HG02981 (cell line): Measurements from ENCODE around the gene SPOUT1.
A peak's percentile ranks its signal among the peaks of the same experiment; 100 is the strongest.
"Not testable (repeated sequence)": the region's sequence is repeated elsewhere in the genome, so short reads cannot be mapped to it uniquely, and the experiment has no call there.

Experiments
- ATAC-seq: cut with Tn5 transposase; IDR thresholded peaks from one replicate; pipeline ENCODE4 v1.9.1; 2021; ENCODE audit warnings: mild to moderate bottlenecking, moderate library complexity; ENCODE audit not compliant: unreplicated experiment

Gene SPOUT1

DNA sequence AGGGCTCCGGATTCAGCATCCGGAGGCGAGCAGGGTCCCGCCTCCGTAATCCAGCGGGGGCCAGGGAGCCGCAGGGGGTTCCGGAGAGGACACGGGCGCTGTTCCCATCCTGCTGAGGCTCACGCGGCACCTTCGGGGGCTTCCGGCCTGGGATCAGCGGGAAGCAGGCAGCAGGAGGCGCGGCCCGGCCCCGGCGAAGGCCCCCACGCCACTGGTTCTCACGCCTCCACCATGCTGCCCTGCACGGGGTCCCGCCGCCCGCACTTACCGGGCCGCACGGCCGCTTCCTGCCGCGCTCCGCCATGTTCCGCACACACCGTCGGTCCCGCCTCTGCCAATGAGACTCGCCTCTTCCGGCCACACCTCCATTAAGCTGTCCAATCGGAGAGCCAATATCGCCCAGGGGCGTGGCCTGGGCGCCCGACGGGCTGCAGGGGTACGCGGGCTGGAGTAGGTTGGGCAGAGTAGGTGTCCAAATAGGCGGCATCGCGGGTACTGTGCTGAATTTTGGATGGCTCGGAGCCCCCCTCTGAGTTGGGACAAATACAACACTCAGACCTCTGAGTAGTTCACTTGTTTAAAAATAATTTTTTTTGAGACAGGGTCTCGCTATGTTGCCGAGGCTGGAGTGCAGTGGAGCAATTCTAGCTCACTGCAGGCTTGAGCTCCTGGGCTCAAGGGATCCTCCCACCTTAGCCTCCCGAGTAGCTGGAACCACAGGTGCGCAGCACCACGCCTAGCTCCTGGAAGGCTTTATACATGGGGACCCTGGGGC lies at the start of gene SPOUT1:
Gene SPOUT1 (minus strand): TSS at position 318 of the 775 bp plus-strand sequence. CDS start 14 bp downstream, at position 304.
- ATAC-seq: peak; percentile 97

GRCh38 chr9:128877852-128878251 lies 48.3 kb upstream of the SPOUT1 start:
- no peak for ATAC-seq

- not testable (repeated sequence) for ATAC-seq
These were observed 41.3 kb upstream of the SPOUT1 start for GRCh38 chr9:128870941-128871265.

DNA sequence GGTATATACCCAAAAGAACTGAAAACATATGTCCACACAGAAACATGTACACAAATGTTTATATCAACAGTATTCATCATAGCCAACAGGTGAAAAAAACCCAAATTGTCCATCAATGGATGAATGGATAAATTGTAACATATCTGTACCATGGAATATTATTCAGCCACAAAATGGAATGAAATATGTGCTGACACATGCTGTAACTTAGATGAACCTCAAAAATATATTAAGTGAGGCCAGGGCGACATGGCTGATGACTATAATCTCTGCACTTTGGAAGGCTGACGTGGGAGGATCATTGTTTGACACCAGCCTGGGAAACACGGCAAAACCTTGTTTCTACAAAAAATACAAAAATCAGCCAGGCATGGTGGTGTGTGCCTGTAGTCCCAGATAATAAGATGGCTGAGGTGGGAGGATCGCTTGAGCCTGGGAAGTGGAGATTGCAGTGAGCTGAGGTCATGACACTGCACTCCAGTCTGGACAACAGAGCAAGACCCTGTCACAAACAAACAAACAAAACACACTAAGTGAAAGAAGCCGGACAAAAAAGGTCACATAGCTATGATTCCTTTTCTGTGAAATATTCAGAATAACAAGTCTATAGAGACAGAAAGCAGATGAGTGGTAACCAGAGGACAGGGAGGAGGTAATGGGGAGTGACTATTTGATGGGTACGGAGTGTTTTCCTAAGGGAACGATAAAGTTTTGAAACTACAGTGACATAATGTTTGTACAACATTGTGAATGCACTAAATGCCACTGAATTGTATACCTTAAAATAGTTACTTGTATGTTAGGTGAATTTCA lies 40.7 kb upstream of the SPOUT1 start:
- no peak for ATAC-seq

- ATAC-seq: no peak
These were observed 34.1 kb upstream of the SPOUT1 start for GRCh38 chr9:128863647-128864046.

- no peak for ATAC-seq
These were observed 32.8 kb upstream of the SPOUT1 start for GRCh38 chr9:128862401-128862851.

DNA sequence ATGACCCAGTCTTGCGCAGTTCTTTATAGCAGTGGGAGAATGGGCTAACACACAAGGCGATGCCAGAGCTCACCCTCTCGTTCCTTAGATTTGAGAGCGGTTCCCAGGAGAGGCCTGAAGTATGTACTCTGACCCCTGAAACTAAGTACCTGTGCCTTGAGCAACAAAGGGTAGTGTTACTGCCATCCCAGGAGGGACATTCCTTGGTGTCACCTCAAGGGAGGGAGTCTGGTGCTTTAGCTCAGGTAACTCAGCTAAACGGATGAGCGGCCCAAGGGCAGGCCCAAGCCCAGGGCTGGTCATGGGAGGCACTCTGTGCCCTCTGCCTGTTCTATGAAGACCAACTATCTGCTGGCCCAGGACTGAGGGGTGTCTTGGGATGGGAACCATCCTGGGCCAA lies 31.9 kb upstream of the SPOUT1 start:
- ATAC-seq: no peak

DNA sequence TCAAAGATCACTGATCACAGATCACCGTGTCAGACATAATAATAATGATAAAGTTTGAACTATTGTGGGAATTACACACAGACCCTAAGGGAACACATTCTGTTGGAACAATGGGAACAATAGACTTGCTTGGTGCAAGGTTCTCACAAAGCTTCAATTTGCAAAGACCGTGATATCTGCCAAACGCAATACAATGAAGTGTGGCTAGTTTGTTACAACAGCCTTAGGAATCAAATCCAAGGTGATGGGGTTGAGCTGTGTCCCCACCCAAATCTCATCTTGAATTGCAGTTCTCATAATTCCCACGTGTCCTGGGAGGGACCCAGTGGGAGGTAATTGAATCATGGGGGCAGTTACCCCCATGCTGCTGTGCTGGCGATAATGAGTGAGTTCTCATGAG lies 31.3 kb upstream of the SPOUT1 start:
- no peak for ATAC-seq

- not testable (repeated sequence) for ATAC-seq
These were observed 28.9 kb upstream of the SPOUT1 start for GRCh38 chr9:128858476-128858875.

DNA sequence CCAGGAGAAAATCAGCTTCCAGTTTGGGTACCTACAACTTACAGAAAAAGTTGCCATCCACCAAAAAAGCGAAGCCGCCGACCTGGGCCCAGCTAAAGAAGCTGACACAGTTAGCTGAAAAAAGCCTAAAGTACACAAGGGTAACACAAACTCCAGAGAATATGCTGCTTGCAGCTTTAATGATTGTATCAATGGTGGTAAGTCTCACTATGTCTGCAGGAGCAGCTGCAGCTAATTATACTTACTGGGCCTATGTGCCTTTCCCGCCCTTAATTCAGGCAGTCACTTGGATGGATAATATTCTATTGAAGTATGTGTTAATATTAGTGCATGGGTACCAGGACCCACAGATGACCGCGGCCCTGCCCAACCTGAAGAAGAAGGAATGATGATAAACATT lies 24.9 kb upstream of the SPOUT1 start:
- not testable (repeated sequence) for ATAC-seq

DNA sequence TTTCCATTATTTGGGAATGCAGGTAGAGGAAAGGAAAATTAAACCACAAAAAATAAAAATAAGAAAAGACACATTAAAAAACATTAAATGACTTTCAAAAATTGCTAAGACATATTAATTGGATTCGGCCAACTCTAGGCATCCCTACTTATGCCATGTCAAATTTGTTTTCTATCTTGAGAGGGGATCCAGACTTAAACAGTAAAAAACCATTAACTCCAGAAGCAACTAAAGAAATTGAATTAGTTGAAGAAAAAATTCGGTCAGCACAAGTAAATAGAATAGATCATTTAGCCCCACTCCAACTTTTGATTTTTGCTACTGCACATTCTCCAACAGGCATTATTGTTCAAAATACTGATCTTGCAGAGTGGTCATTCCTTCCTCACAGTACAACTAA lies 23.1 kb upstream of the SPOUT1 start:
- not testable (repeated sequence) for ATAC-seq

DNA sequence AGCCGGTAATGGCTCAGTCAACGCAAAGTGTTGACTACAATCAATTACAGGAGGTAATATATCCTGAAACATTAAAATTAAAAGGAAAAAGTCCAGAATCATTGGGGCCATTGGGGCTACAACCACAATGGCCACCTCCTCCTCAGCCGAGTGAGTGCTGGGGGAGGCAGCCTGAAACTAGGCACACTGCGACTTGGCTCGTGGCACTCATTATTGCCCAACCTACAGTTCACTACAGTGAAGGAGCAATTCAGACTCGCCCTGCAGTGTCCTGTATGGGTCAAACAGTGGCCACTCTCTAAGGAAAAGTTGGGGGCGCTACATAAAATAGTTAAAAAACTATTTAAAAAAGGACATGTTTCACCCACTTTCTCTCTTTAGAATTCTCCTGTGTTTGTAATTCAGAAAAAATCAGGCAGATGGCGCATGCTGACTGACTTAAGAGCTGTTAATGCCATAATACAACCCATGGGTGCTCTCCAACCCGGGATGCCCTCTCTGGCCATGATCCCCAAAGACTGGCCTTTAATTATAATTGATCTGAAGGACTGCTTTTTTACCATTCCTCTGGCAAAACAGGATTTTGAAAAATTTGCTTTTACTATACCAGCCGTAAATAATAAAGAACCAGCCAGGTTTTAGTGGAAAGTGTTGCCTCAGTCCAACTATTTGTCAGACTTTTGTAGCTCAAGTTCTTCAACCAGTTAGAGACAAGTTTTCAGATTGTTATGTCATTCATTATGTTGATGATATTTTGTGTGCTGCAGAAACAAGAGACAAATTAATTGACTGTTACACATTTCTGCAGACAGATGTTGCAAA lies 22.4 kb upstream of the SPOUT1 start:
- not testable (repeated sequence) for ATAC-seq

DNA sequence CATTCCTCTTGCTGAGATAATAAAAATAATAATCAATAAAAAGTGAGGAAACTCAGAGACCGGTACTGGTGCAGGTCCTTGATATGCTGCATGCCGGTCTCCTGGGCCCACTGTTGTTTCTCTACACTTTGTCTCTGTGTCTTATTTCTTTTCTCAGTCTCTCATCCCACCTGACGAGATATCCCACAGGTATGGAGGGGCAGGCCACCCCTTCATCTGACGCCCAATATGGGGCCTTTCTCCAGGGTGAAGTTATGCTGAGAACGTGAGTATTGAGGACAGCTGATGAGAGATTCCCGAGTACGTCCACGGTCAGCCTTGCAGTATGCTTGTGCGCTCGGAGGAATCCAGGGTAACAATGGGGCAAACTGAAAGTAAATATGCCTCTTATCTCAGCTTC lies 21.4 kb upstream of the SPOUT1 start:
- not testable (repeated sequence) for ATAC-seq

- no peak for ATAC-seq
These were observed 18.2 kb upstream of the SPOUT1 start for GRCh38 chr9:128847803-128848202.

- no peak for ATAC-seq
These were observed 17.1 kb upstream of the SPOUT1 start for GRCh38 chr9:128846680-128847030.

DNA sequence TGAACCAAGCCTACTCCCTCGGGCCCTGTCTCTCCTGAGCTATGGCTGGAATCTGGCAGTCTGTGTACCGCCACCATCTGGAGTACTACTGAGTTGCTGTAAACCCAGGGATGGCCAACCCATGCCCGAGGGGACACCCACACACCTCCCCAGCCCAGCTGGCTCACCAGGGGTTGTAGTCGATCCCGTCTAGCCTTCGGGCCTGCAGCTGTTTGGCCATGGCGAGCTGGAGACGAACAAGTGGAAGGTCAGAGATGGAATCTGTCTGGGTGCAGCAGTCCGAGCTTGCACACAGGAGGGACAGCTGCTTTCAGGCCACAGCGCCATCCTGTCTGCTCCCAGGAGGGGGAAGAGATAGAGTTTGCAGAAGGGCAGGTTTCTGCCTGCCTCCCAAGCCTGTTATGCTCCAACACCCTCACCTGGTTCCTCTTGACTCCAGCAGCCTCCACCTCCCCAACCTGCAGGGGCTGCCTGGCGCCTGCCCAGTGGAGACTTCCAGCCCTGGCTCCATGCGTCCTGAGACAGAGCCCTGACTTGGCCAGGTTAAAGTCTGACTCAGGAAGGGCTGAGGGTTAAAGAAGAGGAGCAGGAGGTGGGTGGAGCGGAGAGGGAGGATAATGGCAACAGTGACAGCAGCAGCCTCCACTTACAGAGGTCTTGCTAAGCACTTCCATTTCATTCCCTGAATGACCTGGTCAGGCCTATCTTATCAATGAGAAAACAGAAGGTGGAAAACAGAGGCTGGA lies 15.8 kb upstream of the SPOUT1 start:
- ATAC-seq: no peak

DNA sequence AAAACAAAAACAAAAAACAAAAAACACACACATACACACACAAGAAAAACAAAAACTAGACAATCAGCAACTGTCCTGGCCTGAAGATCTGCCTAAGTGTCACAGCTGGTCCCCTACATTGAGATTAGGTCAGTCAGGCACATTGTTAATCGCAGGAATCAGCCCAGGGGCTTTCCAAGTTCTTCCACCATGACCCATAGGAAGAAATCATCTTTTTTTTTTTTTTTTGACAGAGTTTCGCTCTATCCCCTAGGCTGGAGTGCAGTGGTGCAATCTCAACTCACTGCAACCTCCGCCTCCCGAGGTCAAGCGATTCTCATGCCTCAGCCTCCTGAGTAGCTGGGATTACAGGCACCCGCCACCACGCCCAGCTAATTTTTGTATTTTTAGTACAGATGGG lies 13.6 kb upstream of the SPOUT1 start:
- not testable (repeated sequence) for ATAC-seq

- ATAC-seq: no peak
These were observed 12.3 kb upstream of the SPOUT1 start for GRCh38 chr9:128841694-128842492.

DNA sequence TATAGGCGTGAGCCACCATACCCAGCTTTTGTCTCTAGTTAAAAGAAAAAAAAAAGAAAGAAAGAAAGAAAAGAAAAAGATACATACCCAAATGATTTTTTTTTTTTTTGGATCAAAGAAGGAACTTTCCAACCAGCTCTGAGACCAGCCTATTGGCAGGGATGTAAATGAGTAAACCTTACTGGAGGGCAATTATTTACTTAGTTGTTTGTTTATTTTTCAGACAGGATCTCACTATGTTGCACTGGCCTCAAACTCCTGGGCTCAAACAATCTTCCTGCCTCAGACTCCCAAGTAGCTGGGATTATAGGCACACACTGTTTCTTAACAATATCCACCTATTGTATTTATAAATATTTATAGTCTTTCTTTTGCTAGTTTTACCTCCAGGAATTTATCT lies 10.9 kb upstream of the SPOUT1 start:
- no peak for ATAC-seq

GRCh38 chr9:128838338-128838737 lies 8.7 kb upstream of the SPOUT1 start:
- no peak for ATAC-seq
